Endothelial cell of umbilical vein (primary cell): Measurements from ENCODE around the gene DEPDC4. TPM values are rescaled to one million over a fixed set of nuclear protein-coding genes. Genes with fewer than 3 reads are reported as not detected.
"Not testable (repeated sequence)": the region's sequence is repeated elsewhere in the genome, so short reads cannot be mapped to it uniquely, and the experiment has no call there.

Experiments used
- BruUV-seq: library from RNA; stranded (reverse); fragments of 400-500 nt; replicated peaks from 2 replicates; lab custom pipeline; 2021; lab: Mats Ljungman, UMichigan
- CTCF ChIA-PET: fragments of 300-600, 350-600 bp; sonication (Branson Sonifier 250); formaldehyde crosslinking; loops from one replicate; lab custom pipeline; 2021; ENCODE audit warnings: antibody characterized with exemption, inconsistent platforms; lab: Charles Lee
- POLR2A ChIA-PET: fragments of 300-600, 350-600 bp; sonication (Branson Sonifier 250); formaldehyde crosslinking; loops from one replicate; lab custom pipeline; 2021; ENCODE audit warnings: antibody characterized with exemption, inconsistent platforms; lab: Charles Lee
- DNase-seq: peaks from one replicate; pipeline ENCODE4 v3.0.0-alpha.2; 2011; ENCODE audit warnings: low read depth, low spot score
- FAIRE-seq: peaks from 2 replicates; lab custom pipeline; 2011; peaks lifted over from hg19 to GRCh38; lab: Jason Lieb, UNC
- H2AFZ ChIP-seq: 2 replicates; pipeline ENCODE4 v1.6.0; 2012; ENCODE audit warnings: low read depth, low read length, control low read depth, inconsistent platforms
- H3K27ac ChIP-seq: 2 replicates; pipeline ENCODE4 v1.5.1; 2011; ENCODE audit warnings: low read depth, mild to moderate bottlenecking, control low read depth, low read length, moderate library complexity; ENCODE audit not compliant: insufficient read depth
- H3K27me3 ChIP-seq, 2 experiments: 2 replicates each; pipeline versions ENCODE4 v1.6.0 to v1.6.1; 2011; ENCODE audit warnings: low read length in 2 of 2, mixed read lengths in 1 of 2; ENCODE audit not compliant: control insufficient read depth in 2 of 2, insufficient read depth in 2 of 2
- H3K36me3 ChIP-seq, 2 experiments: 2 replicates in 1 of 2; 3 replicates in 1 of 2; pipeline ENCODE4 v1.5.1; 2011; ENCODE audit warnings: low read length in 2 of 2, mild to moderate bottlenecking in 1 of 2, moderate library complexity in 1 of 2; ENCODE audit not compliant: control insufficient read depth in 2 of 2, insufficient read depth in 2 of 2; ENCODE audit errors: extremely low read depth in 1 of 2
- H3K4me1 ChIP-seq: 3 replicates; pipeline ENCODE4 v1.5.1; 2011; ENCODE audit warnings: mild to moderate bottlenecking, low read length; ENCODE audit not compliant: control insufficient read depth, insufficient read depth; ENCODE audit errors: extremely low read depth
- H3K4me2 ChIP-seq: 2 replicates; pipeline ENCODE4 v1.6.1; 2011; ENCODE audit warnings: low read length, control low read depth, mixed read lengths; ENCODE audit not compliant: insufficient read depth
- H3K4me3 ChIP-seq, 3 experiments: fragments of 200-600 bp in 1 of 3; sonication (generic), shearing (Covaris generic) in 1 of 3; replicated peaks in 1 of 3; 2 replicates each; pipeline ENCODE4 v1.5.1; 2011 to 2016; ENCODE audit warnings: control low read depth in 3 of 3, low read length in 3 of 3, mild to moderate bottlenecking in 2 of 3, inconsistent platforms in 1 of 3, low read depth in 1 of 3, moderate library complexity in 1 of 3; ENCODE audit not compliant: insufficient read depth in 1 of 3
- H3K79me2 ChIP-seq: 2 replicates; pipeline ENCODE4 v1.6.0; 2012; ENCODE audit warnings: low read length, inconsistent platforms; ENCODE audit not compliant: control insufficient read depth, insufficient read depth
- H3K9ac ChIP-seq: replicated peaks from 2 replicates; pipeline ENCODE3; 2011; ENCODE audit warnings: low read length, control low read depth; ENCODE audit not compliant: insufficient read depth; ENCODE audit errors: extremely low read depth
- H3K9me1 ChIP-seq: replicated peaks from 3 replicates; pipeline ENCODE4 v1.6.0; 2011; ENCODE audit warnings: mild to moderate bottlenecking, low read length; ENCODE audit not compliant: control insufficient read depth, insufficient read depth; ENCODE audit errors: extremely low read depth
- H3K9me3 ChIP-seq: replicated peaks from 2 replicates; pipeline ENCODE4 v1.5.1; 2012; ENCODE audit warnings: low read length, inconsistent platforms; ENCODE audit not compliant: control insufficient read depth, insufficient read depth
- H4K20me1 ChIP-seq: replicated peaks from 2 replicates; pipeline ENCODE3; 2011; ENCODE audit warnings: mild to moderate bottlenecking, low read length; ENCODE audit not compliant: control insufficient read depth, insufficient read depth; ENCODE audit errors: extremely low read depth
- EZH2 ChIP-seq: IDR thresholded peaks from 2 replicates; pipeline ENCODE4 v1.6.1; 2012; ENCODE audit warnings: borderline replicate concordance, low read depth, mild to moderate bottlenecking, moderate library complexity, low read length, inconsistent platforms; ENCODE audit not compliant: severe bottlenecking
- FOS ChIP-seq: IDR thresholded peaks from 2 replicates; pipeline ENCODE4 v1.6.1; 2011; ENCODE audit warnings: mild to moderate bottlenecking, low read length, moderate library complexity, borderline replicate concordance; ENCODE audit not compliant: insufficient read depth
- GATA2 ChIP-seq: IDR thresholded peaks from 2 replicates; pipeline ENCODE4 v1.7.0; 2011; ENCODE audit warnings: low read depth, mild to moderate bottlenecking, moderate library complexity, mixed read lengths, low read length; ENCODE audit not compliant: insufficient read length, insufficient read depth
- JUN ChIP-seq: IDR thresholded peaks from 2 replicates; pipeline ENCODE4 v1.6.1; 2011; ENCODE audit warnings: borderline replicate concordance, low read depth; ENCODE audit not compliant: insufficient read length, insufficient read depth
- MAX ChIP-seq: IDR thresholded peaks from 2 replicates; pipeline ENCODE4 v1.6.1; 2011; ENCODE audit not compliant: insufficient read depth, insufficient read length
- MYC ChIP-seq: IDR thresholded peaks from one replicate; pipeline ENCODE4 v1.6.1; 2011; ENCODE audit warnings: mild to moderate bottlenecking, low read depth, low read length
- POLR2A ChIP-seq: IDR thresholded peaks from 2 replicates; pipeline ENCODE4 v1.6.1; 2012; ENCODE audit warnings: low read depth, mild to moderate bottlenecking, control low read depth, low read length
- POLR2AphosphoS5 ChIP-seq: IDR thresholded peaks from 2 replicates; pipeline ENCODE4 v1.6.1; 2012; ENCODE audit warnings: low read depth, mild to moderate bottlenecking, control low read depth, low read length, moderate library complexity; ENCODE audit not compliant: insufficient read depth
- dilution Hi-C: fragments of 300-500 bp; cut with MboI; formaldehyde crosslinking; loops from one replicate; pipeline ENCODE4 v1.15.0; 2019; ENCODE audit warnings: low sequenced_read_pairs; ENCODE audit not compliant: extremely low pct_ligation_motif_present
- intact Hi-C: fragments of 100-400 bp; cut with micrococcal nuclease; formaldehyde crosslinking; loops from one replicate; pipeline ENCODE4 v1.10.0; 2022
- polyA plus RNA-seq, 4 experiments: library from polyadenylated mRNA; depleted of rRNA in 3 of 4; stranded (reverse) in 3 of 4; unstranded in 1 of 4; fragments of >200 nt; gene quantifications; 2 replicates each; pipeline versions ENCODE4 v1.2.1 to v1.2.3, GENCODE V29; 2011 to 2012; ENCODE audit warnings: missing spikeins in 1 of 4
- total RNA-seq: library from RNA; stranded (reverse); gene quantifications from 2 replicates; pipeline ENCODE4 v1.2.3, GENCODE V29; 2021
- TF ChIP-seq, protein P1 (sequence below), 2 donors: IDR thresholded peaks; 1 replicate in 1 of 2; 2 replicates in 1 of 2; pipeline ENCODE4 v1.5.1; 2011; ENCODE audit warnings: low read length in 2 of 2, mild to moderate bottlenecking in 2 of 2, moderate library complexity in 2 of 2, control low read depth in 1 of 2, inconsistent platforms in 1 of 2, low read depth in 1 of 2; ENCODE audit not compliant: insufficient read depth in 1 of 2; ENCODE audit errors: extremely low read depth in 1 of 2

Gene DEPDC4
- total and polyA plus RNA-seq, 2 donors (not counting 3 experiments of a cell fraction or from before 2014, with no cell fraction given): 0.15 to 0.66 TPM

DNA sequence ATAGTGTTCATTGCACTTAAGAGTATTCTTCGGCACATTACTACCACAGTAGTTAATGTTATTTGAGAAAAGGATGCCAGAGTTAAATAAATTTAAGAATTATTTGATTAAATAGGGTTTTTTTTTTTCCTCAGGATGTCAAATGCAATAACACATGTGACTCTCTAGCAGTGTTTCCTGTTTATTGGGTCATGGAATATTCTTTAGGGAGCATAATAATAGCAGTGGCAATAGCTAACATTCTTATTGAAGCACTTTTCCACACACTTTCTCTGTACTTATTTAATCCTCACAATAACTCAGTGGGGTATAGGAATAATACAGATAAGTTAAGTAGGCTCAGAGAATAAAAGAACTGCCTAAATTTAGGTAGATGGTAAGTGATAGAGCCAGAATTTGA, 44.4 kb upstream of the DEPDC4 start:
- CTCF ChIA-PET: no interaction called here
- dilution Hi-C loops (no loop called here), intact Hi-C loops (loop anchor here (5.0 kb wide), 1 partner anchor 44 kb away; the partner anchor contains the start of genes DEPDC4 and SCYL2)
- no peak overlapping the region for H3K27ac ChIP-seq
- POLR2A ChIA-PET: interaction anchor here (0.7 kb wide), 1 partner anchor 15 kb away, joined by 4 read pairs; no protein-coding TSS in a partner anchor
- TF ChIP-seq MAX (no peak), JUN (no peak), FOS (no peak), EZH2 (no peak), MYC (no peak), POLR2AphosphoS5 (no peak), GATA2 (no peak), POLR2A (no peak)
- TF ChIP-seq, protein P1, sequence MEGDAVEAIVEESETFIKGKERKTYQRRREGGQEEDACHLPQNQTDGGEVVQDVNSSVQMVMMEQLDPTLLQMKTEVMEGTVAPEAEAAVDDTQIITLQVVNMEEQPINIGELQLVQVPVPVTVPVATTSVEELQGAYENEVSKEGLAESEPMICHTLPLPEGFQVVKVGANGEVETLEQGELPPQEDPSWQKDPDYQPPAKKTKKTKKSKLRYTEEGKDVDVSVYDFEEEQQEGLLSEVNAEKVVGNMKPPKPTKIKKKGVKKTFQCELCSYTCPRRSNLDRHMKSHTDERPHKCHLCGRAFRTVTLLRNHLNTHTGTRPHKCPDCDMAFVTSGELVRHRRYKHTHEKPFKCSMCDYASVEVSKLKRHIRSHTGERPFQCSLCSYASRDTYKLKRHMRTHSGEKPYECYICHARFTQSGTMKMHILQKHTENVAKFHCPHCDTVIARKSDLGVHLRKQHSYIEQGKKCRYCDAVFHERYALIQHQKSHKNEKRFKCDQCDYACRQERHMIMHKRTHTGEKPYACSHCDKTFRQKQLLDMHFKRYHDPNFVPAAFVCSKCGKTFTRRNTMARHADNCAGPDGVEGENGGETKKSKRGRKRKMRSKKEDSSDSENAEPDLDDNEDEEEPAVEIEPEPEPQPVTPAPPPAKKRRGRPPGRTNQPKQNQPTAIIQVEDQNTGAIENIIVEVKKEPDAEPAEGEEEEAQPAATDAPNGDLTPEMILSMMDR (IDR thresholded peaks at IDR 0.05; ENCODE audit: extremely low read depth in 1 of 2, insufficient read depth in 1 of 2, low read depth in 1 of 2, low read length in 2 of 2): no peak
- no peaks in the 10 kb centered on the region for H4K20me1 ChIP-seq
- H3K4me2 ChIP-seq: no peak overlapping the region
- DNase-seq: peak; percentile 43
- H3K79me2 ChIP-seq: no peaks in the 10 kb centered on the region
- no peaks in the 10 kb centered on the region for H3K9me3 ChIP-seq
- peaks cover 0 to 3% of the 10 kb centered on the region in 2 experiments for H3K36me3 ChIP-seq
- H3K9ac ChIP-seq: no peak overlapping the region
- no peaks in the 10 kb centered on the region for H3K9me1 ChIP-seq
- H3K4me3 ChIP-seq: no peak overlapping the region
- H2AFZ ChIP-seq: no peak overlapping the region
- no peak for FAIRE-seq
- no peaks in the 10 kb centered on the region for H3K27me3 ChIP-seq
- no TSS peak for BruUV-seq
- H3K4me1 ChIP-seq: no peaks in the 10 kb centered on the region

GRCh38 chr12:100308138-100308537, 41.3 kb upstream of the DEPDC4 start:
- CTCF ChIA-PET, FAIRE-seq, dilution Hi-C loops: not testable (repeated sequence)

DNA sequence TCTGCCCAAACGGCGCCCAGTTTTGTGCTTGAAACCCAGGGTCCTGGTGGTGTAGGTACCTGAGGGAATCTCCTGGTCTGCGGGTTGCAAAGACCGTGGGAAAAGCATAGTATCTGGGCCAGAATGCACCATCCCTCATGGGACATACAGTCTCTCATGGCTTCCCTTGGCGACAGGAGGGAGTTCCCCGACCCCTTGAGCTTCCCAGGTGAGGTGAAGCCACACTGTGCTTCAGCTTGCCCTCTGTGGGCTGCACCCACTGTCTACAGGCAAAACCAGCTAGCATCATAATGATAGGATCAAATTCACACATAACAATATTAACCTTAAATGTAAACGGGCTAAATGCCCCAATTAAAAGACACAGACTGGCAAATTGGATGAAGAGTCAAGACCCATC, 37.5 kb upstream of the DEPDC4 start:
- H4K20me1 ChIP-seq, H3K79me2 ChIP-seq, POLR2A ChIA-PET, dilution Hi-C loops, H2AFZ ChIP-seq, intact Hi-C loops, FAIRE-seq, H3K9me3 ChIP-seq, H3K27me3 ChIP-seq, H3K9me1 ChIP-seq, H3K4me2 ChIP-seq, H3K9ac ChIP-seq, H3K4me1 ChIP-seq, CTCF ChIA-PET, H3K4me3 ChIP-seq, H3K36me3 ChIP-seq, H3K27ac ChIP-seq, DNase-seq, BruUV-seq: not testable (repeated sequence)

More at GRCh38 chr12:100308138-100308537, 41.3 kb upstream of the DEPDC4 start:
- H3K79me2 ChIP-seq, H3K9ac ChIP-seq, BruUV-seq, H3K9me3 ChIP-seq, H3K27me3 ChIP-seq, DNase-seq, POLR2A ChIA-PET, H3K4me2 ChIP-seq, intact Hi-C loops, H3K27ac ChIP-seq, H3K36me3 ChIP-seq, H3K4me3 ChIP-seq, H3K4me1 ChIP-seq, H4K20me1 ChIP-seq, H3K9me1 ChIP-seq, H2AFZ ChIP-seq: not testable (repeated sequence)
